Small intestine (tissue), 7 donors: ENCODE measurements around the gene POLE. TPM values are rescaled to one million over a fixed set of nuclear protein-coding genes. Genes with fewer than 3 reads are reported as not detected.

Experiments
- DNase-seq, 2 donors: peaks; one replicate each; pipeline versions ENCODE4 v3.0.0 to v3.0.0-alpha.2; 2013
- FAIRE-seq: peaks from 2 replicates; lab custom pipeline; 2012; peaks lifted over from hg19 to GRCh38; lab: Jason Lieb, UNC
- H3K27ac ChIP-seq, 3 donors: one replicate each; pipeline ENCODE4 v1.5.1; 2013; ENCODE audit warnings: low read length in 2 of 3, mild to moderate bottlenecking in 2 of 3, control low read depth in 1 of 3, inconsistent platforms in 1 of 3, low read depth in 1 of 3, moderate library complexity in 1 of 3
- H3K27me3 ChIP-seq, 3 donors: one replicate each; pipeline ENCODE4 v1.6.1; 2013; ENCODE audit warnings: low read length in 3 of 3, inconsistent platforms in 1 of 3; ENCODE audit not compliant: control insufficient read depth in 3 of 3, insufficient read depth in 3 of 3
- H3K36me3 ChIP-seq, 3 donors: one replicate each; pipeline ENCODE4 v1.6.1; 2013; ENCODE audit warnings: low read length in 3 of 3, inconsistent platforms in 1 of 3, low read depth in 1 of 3, mild to moderate bottlenecking in 1 of 3, moderate library complexity in 1 of 3; ENCODE audit not compliant: control insufficient read depth in 3 of 3, insufficient read depth in 2 of 3
- H3K4me1 ChIP-seq, 3 donors: one replicate each; pipeline ENCODE4 v1.6.1; 2013; ENCODE audit warnings: low read length in 2 of 3, inconsistent platforms in 1 of 3, low read depth in 1 of 3, mild to moderate bottlenecking in 1 of 3, moderate library complexity in 1 of 3; ENCODE audit not compliant: control insufficient read depth in 3 of 3, insufficient read depth in 2 of 3
- H3K4me3 ChIP-seq, 3 donors: one replicate each; pipeline ENCODE4 v1.5.1; 2013; ENCODE audit warnings: low read length in 3 of 3, control low read depth in 1 of 3, inconsistent platforms in 1 of 3, low read depth in 1 of 3, mild to moderate bottlenecking in 1 of 3, moderate library complexity in 1 of 3
- H3K9me3 ChIP-seq, 2 donors: one replicate each; pipeline ENCODE4 v1.6.1; 2013; ENCODE audit warnings: low read depth in 1 of 2, low read length in 1 of 2; ENCODE audit not compliant: control insufficient read depth in 2 of 2, insufficient read depth in 1 of 2
- WGBS, 3 donors: extraction: QIAGEN DNeasy Blood & Tissue Kit; methylation state at CpG; one replicate each; pipeline ENCODE4 v1.1.7; 2013; 5-methylcytosine and 5-hydroxymethylcytosine counted together
- polyA plus RNA-seq, 4 donors: library from polyadenylated mRNA; stranded (reverse) in 3 of 4; unstranded in 1 of 4; fragments of 200-250 nt in 3 of 4; fragments of 120-200 nt in 1 of 4; gene quantifications; one replicate each; pipeline versions ENCODE4 v1.2.1 to v1.2.3, GENCODE V29; 2013
- donor health status: healthy with polysubstance abuse.
- donor health status: control.
- donor health status: control.
- donor health status: Bipolar disorder and iron deficiency.
- donor health status: healthy.

The POLE gene
- polyA plus RNA-seq, 4 donors = 23.6 to 58.6 (median 34.0) TPM

DNA sequence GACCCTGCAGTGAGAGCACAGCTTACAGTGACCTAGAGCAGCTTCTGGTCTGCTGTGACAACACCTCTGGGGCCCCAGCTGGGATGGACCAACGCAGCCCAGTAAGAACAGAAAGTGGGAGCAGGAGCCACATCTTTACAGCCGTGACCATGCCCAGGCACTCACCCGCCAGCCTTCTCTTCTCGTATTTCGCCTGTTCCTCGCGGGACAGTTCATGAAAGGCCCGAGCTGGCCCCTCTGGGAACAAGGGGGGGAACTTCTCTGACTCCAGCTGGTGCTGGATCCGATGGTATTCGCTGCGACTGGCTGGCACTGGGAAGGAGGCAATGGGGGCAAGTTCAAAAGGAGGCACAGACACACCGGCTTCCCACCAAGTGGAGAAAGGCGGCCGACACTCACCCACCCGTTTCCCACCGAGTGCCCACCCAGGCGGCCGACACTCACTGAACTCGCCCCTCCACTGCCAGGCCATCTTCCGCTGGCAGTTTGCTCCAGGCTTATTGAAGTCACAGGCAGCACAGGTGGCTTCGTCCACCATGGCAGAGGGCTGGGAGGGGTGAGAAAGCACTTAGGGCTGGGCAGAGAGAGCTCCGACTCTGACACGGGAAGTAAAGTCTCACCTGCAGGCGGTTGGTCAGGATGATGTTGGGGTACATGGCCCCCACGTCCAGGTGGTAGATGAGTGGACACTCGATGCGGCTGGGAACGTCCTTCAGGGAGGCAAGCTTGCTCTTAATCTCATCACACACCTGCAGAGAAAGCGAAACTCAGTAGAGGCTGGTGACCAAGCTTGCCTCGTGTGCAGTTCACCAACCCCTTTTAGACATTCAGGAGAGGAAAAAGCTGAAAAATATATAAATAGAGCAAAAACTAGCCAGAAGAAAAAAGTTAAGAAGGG, 18.7 kb downstream of the POLE start:
- 96 to 98% (median 97%) methylated on average over 30 of the region's 30 CpGs for WGBS, 3 donors
- Histone ChIP-seq H3K27ac (no peak overlapping the region), H3K27me3 (no peaks in the 10 kb centered on the region), H3K4me3 (no peak overlapping the region), H3K4me1 (no peaks in the 10 kb centered on the region), H3K9me3 (no peaks in the 10 kb centered on the region), H3K36me3 (peaks cover 11 to 84% (median 27%) of the 10 kb centered on the region in 3 donors)
- no peak for FAIRE-seq
- no peak for DNase-seq

- Histone ChIP-seq H3K27me3 (no peaks in the 10 kb centered on the region), H3K36me3 (peaks cover 11 to 85% (median 27%) of the 10 kb centered on the region in 3 donors), H3K9me3 (no peaks in the 10 kb centered on the region), H3K4me3 (no peak overlapping the region), H3K4me1 (no peaks in the 10 kb centered on the region), H3K27ac (no peak overlapping the region)
- no peak for DNase-seq
- FAIRE-seq = no peak
- WGBS, 3 donors = 86 to 96% (median 95%) methylated on average over 6 of the region's 6 CpGs
Observed at GRCh38 chr12:132665794-132666193, 21.3 kb downstream of the POLE start.

DNA sequence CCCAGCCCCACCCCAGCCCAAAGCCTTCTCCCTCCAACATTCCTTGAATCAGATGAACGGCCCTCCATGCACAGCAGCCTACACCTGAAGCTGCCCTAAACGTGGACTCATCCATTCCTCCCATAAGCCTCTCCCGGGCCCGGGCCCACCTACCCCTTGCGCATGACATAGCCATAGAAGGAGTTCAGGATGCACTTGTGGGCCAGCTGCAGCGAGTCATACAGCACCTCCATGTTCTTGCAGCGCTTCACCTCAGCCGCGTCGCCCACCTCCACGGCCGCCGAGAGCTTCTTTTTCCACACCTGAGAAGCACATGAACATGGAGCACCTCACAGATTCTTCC, 22.0 kb downstream of the POLE start:
- no peak for FAIRE-seq

DNA sequence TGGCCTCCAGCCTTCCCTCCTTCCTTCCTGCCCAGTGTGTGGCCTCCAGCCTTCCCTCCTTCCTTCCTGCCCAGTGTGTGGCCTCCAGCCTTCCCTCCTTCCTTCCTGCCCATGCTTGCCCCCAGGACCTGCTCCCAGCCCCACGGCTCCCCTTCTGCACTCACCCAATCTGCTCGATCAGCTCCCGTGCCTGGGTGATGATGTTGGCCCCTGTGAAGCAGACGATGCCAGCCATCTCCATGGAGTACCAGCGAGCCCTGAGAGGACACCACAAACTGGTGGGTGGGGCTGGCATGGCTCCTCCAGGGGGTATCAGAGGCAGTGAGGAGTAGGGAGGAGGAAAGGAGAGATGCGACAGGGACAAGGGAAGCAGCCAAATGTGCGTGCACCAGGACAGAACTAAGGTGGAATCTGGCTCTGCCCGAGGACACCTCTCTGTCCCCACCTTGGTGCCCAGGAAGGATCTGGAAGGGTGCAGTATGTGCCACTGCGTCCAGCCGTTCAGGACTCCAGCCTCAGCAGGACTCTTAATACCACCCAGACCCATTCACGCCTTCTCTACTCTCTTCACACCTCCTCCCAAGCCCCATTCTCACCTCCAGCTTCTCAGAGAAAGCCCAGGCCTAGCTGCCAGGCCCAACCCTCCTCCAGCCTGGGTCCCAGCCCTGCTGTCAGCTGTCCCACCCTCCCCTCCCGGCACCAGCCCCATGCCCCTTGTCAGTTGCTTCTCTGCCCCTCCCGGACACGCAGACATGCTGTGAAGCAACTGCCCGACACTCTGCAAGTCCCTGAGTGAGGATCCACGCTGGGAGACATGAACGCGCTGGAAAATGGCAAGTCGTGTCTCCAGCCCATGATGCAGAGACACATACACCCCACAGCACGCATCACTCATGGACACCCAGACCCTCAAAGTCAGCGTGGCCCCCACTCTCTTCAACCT, 22.7 kb downstream of the POLE start:
- H3K36me3 ChIP-seq = peaks cover 14 to 86% (median 32%) of the 10 kb centered on the region in 3 donors
- 89 to 95% (median 94%) methylated on average over 21 of the region's 21 CpGs for WGBS, 3 donors
- no peak for FAIRE-seq

More for the DNA sequence above, 22.0 kb downstream of the POLE start:
- DNase-seq = no peak
- H3K4me1 ChIP-seq = no peaks in the 10 kb centered on the region
- no peak overlapping the region for H3K4me3 ChIP-seq
- no peaks in the 10 kb centered on the region for H3K27me3 ChIP-seq
- WGBS, 3 donors = 92 to 96% (median 96%) methylated on average over 13 of the region's 13 CpGs
- H3K36me3 ChIP-seq = peaks cover 14 to 87% (median 29%) of the 10 kb centered on the region in 3 donors
- H3K27ac ChIP-seq = no peak overlapping the region
- no peaks in the 10 kb centered on the region for H3K9me3 ChIP-seq

GRCh38 chr12:132662901-132663755, 24.0 kb downstream of the POLE start:
- WGBS, 3 donors = 87 to 94% (median 88%) methylated on average over 29 of the region's 29 CpGs

More for the DNA sequence above, 22.7 kb downstream of the POLE start:
- no peaks in the 10 kb centered on the region for H3K27me3 ChIP-seq
- H3K9me3 ChIP-seq = no peaks in the 10 kb centered on the region
- H3K4me1 ChIP-seq = no peaks in the 10 kb centered on the region
- no peak overlapping the region for H3K27ac ChIP-seq
- no peak for DNase-seq
- H3K4me3 ChIP-seq = no peak overlapping the region

DNA sequence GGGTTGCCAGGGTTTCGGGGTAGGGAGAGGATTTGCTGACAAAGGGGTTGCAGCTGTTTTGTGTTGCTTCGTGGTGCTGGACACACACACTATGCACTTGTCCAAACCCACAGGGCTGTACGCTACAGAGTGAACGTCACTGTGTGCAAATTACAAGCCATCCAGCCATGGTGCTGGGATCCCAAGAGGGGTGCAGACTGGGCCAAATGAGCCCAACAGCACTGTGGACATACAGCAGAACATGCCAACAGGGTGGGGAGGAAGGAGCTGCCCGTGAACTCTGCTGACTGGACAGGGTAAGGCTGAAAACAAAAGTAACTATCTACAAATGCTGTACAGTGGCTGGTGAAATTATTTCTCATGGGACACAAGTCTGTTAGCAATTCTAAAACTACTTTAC, 25.2 kb downstream of the POLE start:
- DNase-seq (no peak), FAIRE-seq (no peak)
- H3K27me3 ChIP-seq = no peaks in the 10 kb centered on the region
- no peaks in the 10 kb centered on the region for H3K9me3 ChIP-seq
- H3K4me1 ChIP-seq = no peaks in the 10 kb centered on the region
- no peak overlapping the region for H3K27ac ChIP-seq
- peaks cover 17 to 85% (median 37%) of the 10 kb centered on the region in 3 donors for H3K36me3 ChIP-seq
- no peak overlapping the region for H3K4me3 ChIP-seq
- WGBS, 3 donors = 77 to 95% (median 81%) methylated on average over 5 of the region's 5 CpGs

More at GRCh38 chr12:132662901-132663755, 24.0 kb downstream of the POLE start:
- no peaks in the 10 kb centered on the region for H3K27me3 ChIP-seq
- no peak for DNase-seq
- no peaks in the 10 kb centered on the region for H3K9me3 ChIP-seq
- no peak for FAIRE-seq
- H3K36me3 ChIP-seq = peaks cover 14 to 85% (median 40%) of the 10 kb centered on the region in 3 donors
- H3K4me1 ChIP-seq = no peaks in the 10 kb centered on the region
- H3K27ac ChIP-seq = no peak overlapping the region
- H3K4me3 ChIP-seq = no peak overlapping the region

DNA sequence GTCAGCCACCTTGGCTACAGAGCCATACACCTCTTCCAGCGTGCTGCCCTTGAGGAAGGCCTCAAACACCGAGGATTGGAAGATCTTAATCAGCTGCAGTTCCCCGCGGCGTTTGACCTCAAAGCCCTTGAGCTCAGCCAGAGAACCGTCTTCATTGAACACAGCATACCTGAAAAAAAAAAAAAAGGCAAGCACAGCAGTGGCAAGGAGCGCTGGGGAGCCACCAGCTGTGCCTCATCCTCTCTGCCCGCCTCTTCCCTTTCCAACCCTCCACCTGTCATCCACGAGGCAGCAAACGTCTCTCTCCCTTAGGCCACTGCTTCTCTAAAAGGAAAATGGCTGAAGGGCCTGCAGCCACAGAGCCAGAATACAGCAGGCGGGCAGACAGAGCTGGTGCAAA, 26.1 kb downstream of the POLE start:
- 81 to 84% (median 82%) methylated on average over 11 of the region's 11 CpGs for WGBS, 3 donors
- Histone ChIP-seq H3K4me1 (no peaks in the 10 kb centered on the region), H3K4me3 (no peak overlapping the region), H3K27me3 (no peaks in the 10 kb centered on the region), H3K9me3 (no peaks in the 10 kb centered on the region), H3K27ac (no peak overlapping the region), H3K36me3 (peaks cover 18 to 81% (median 35%) of the 10 kb centered on the region in 3 donors)
- DNase-seq = no peak
- no peak for FAIRE-seq
